Karpas-422 (cell line): ENCODE results near the gene DEDD2. TPM values are rescaled to one million over a fixed set of nuclear protein-coding genes. Genes with fewer than 3 reads are reported as not detected.

Experiments used
- DNase-seq: peaks from one replicate; pipeline ENCODE4 v3.0.0-alpha.2; 2015
- H2AFZ ChIP-seq: fragments of 200-600 bp; sonication (generic); 2 replicates; pipeline ENCODE4 v1.6.1; 2014; ENCODE audit warnings: antibody characterized with exemption, low read length, mixed read lengths
- H3K27ac ChIP-seq: fragments of 200-600 bp; sonication (generic); 2 replicates; pipeline ENCODE4 v1.5.1; 2014; ENCODE audit warnings: mild to moderate bottlenecking, low read length, moderate library complexity
- H3K27me3 ChIP-seq: fragments of 200-600 bp; sonication (generic); 2 replicates; pipeline ENCODE4 v1.6.1; 2014; ENCODE audit warnings: low read length, mixed read lengths
- H3K36me3 ChIP-seq: fragments of 200-600 bp; sonication (generic); 2 replicates; pipeline ENCODE4 v1.6.1; 2014; ENCODE audit warnings: low read length, mixed read lengths; ENCODE audit not compliant: insufficient read depth
- H3K4me1 ChIP-seq: fragments of 200-600 bp; sonication (generic); 2 replicates; pipeline ENCODE4 v1.6.1; 2014; ENCODE audit warnings: mild to moderate bottlenecking, low read length, mixed read lengths
- H3K4me2 ChIP-seq: fragments of 200-600 bp; sonication (generic); 2 replicates; pipeline ENCODE4 v1.6.1; 2014; ENCODE audit warnings: low read length, low read depth, mild to moderate bottlenecking; ENCODE audit not compliant: poor library complexity, severe bottlenecking
- H3K4me3 ChIP-seq: fragments of 200-600 bp; sonication (generic); 2 replicates; pipeline ENCODE4 v1.5.1; 2014; ENCODE audit warnings: mild to moderate bottlenecking, antibody characterized with exemption, low read length, mixed read lengths
- H3K79me2 ChIP-seq: fragments of 200-600 bp; sonication (generic); 2 replicates; pipeline ENCODE4 v1.6.1; 2014; ENCODE audit warnings: mild to moderate bottlenecking, low read length, mixed read lengths
- H3K9ac ChIP-seq: fragments of 200-600 bp; sonication (generic); 2 replicates; pipeline ENCODE4 v1.6.0; 2014; ENCODE audit warnings: low read length
- H3K9me2 ChIP-seq: fragments of 200-600 bp; sonication (generic), shearing (Covaris generic); replicated peaks from 2 replicates; pipeline ENCODE4 v1.6.0; 2014; ENCODE audit warnings: mild to moderate bottlenecking, low read length, moderate library complexity; ENCODE audit not compliant: insufficient read depth
- H3K9me3 ChIP-seq: fragments of 300-700, 200-600 bp; sonication (generic); 2 replicates; pipeline ENCODE4 v1.6.1; 2014; ENCODE audit warnings: low read length, mixed read lengths
- H4K20me1 ChIP-seq: fragments of 200-600 bp; sonication (generic); 2 replicates; pipeline ENCODE4 v1.6.1; 2014; ENCODE audit warnings: mild to moderate bottlenecking, antibody characterized with exemption, low read length, low read depth; ENCODE audit not compliant: insufficient read depth
- total RNA-seq: library from RNA; depleted of rRNA; stranded (reverse); fragments of >200 nt; shearing (Covaris generic); gene quantifications from 2 replicates; pipeline ENCODE4 v1.2.3, GENCODE V29; 2014; ENCODE audit warnings: low replicate concordance

Gene DEDD2
- total RNA-seq, 1 experiment from 2014 or later, result 16.3 TPM

DNA sequence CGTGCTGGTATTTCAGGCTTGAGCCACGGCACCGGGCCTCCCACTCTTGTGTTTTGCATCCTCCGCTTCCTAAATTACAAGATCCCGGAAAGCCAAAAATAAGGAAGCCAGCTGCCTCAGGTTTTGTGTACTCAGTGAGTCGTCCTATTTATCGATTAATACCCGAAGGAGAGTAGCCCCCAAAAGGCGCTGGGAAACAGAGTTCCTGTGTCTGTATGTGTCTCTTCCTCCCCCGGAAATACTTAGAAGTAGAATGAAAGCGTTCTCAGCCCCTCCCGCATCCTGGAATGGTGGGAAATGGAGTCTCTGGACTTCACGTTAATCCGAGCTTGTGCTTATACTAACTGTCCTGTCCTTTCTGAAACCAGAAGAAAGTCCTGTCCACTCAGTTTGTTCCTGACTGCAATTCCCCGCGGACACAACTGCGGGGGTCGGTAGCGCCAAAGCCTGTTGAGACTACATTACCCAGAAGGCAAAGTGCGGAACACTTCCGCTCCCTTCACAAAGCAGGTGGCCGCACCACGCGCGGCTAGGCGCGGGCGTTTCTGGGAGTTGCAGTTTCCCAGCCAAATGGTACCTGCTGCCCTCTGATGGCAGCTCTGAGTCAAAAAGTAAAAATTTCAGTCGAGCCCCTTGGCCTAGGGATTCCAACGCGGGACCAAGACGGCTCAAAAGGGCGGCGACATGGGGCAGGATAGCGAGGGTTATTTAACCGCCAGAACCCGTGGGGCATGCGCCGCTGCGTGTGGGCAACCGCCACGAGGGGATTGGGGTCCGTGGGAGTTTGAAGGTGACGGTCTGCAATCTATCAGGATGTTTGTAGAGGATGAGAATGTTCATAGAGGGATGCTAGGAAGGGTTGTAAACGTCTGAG, 27.1 kb upstream of the DEDD2 start:
- Histone ChIP-seq H3K27ac (peak overlapping the region; percentile 92), H4K20me1 (0 out of 2 replicates have a peak, but pooled peaks cover 6% of the 10 kb centered on the region), H3K36me3 (0 out of 2 replicates have a peak, but pooled peaks cover 6% of the 10 kb centered on the region), H3K4me3 (peak overlapping the region; percentile 76), H3K4me1 (peaks cover 31% of the 10 kb centered on the region), H3K79me2 (peaks cover 25% of the 10 kb centered on the region), H3K4me2 (peak overlapping the region; percentile 77), H3K9me3 (no peaks in the 10 kb centered on the region), H3K27me3 (no peaks in the 10 kb centered on the region), H2AFZ (peak overlapping the region; percentile 26; the same call in 1 of the 2 replicates), H3K9me2 (no peaks in the 10 kb centered on the region), H3K9ac (peak overlapping the region; percentile 73)
- peak; percentile 98 for DNase-seq

DNA sequence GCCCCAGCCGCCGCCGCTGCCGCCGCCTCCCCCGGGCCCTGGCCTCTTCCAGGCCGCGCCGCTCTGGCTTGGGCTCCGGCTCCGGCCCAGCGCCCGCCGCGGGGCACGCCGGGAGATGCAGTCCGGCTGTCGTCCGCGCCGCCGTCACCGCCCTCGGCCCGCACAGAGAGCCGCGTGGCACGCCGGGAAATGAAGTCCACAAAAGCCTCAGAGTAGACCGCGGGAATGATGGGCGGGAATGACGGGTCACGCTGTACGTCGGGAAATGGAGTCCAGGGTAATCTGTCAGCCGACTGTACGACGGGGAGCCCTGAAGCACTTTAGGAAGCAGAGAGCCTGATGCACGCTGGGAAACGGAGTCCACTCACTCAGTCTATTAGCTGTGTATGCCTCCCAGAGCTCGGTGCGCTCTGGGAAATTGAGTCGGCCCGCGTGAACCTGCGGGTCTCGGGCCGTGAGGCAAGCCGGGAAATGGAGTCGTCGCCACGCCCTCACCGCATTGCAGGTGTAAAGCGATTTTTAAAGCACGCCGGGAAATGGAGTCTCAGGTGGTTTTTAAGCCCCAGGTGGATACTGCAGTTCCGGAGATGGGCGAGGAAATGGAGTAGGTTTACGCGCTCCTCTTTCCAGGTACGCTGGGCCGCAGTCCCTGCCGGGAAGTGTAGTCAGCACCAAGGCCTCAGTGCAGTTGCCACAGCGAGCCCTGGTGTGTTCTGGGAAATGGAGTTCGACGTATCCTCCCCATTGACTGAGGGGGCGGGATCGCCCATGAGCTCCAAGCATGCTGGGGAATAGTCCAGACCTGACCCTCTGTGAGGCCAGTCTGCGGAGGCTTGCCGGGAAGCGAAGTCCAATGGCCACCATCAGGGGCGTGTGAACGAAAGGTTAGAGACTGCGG, 25.3 kb upstream of the DEDD2 start, which contains the start of gene GSK3A:
Gene GSK3A (minus strand): TSS at position 91 of the 898 bp plus-strand sequence. CDS start 137 bp downstream, outside the sequence.
- Histone ChIP-seq H2AFZ (no peak within 1 kb of the TSS), H3K4me2 (peak within 1 kb of the TSS; percentile 86), H3K27ac (peak within 1 kb of the TSS; percentile 92), H3K79me2 (peaks cover 36% of the 10 kb centered on the region), H3K9me2 (no peaks in the 10 kb centered on the region), H3K4me1 (peaks cover 37% of the 10 kb centered on the region), H4K20me1 (peaks cover 10% of the 10 kb centered on the region; the same call in 1 of the 2 replicates), H3K4me3 (peak within 1 kb of the TSS; percentile 76), H3K9me3 (no peaks in the 10 kb centered on the region), H3K9ac (peak within 1 kb of the TSS; percentile 77), H3K27me3 (no peaks in the 10 kb centered on the region), H3K36me3 (peaks cover 10% of the 10 kb centered on the region; the same call in 1 of the 2 replicates)
- peak; percentile 99 for DNase-seq

DNA sequence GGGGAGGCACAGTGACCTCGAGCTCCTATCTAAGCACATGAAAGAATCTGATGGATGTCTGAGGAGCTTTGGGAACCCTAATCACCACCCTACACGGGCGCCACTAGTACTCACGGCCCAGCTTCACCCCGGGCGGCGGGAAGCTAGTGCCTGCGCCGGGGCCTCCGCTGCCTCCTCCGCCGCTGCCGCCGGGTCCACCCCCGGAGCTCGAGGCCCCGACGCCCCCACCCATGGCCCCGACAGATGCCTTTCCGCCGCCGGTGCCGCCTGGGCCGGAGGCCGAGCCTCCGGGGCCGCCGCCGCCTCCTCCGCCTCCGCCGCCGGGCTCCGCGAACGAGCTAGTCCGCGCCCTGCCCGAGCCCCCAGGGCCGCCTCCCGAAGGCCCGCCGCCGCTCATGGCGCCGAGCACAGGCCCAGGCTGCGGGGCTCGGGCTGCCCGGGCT, 24.6 kb upstream of the DEDD2 start:
- H3K4me2 ChIP-seq, result peak overlapping the region; percentile 86
- peaks cover 10% of the 10 kb centered on the region; the same call in 1 of the 2 replicates for H4K20me1 ChIP-seq
- H3K27ac ChIP-seq, result peak overlapping the region; percentile 35
- H3K9me3 ChIP-seq, result no peaks in the 10 kb centered on the region
- peaks cover 36% of the 10 kb centered on the region for H3K79me2 ChIP-seq
- no peak overlapping the region for H2AFZ ChIP-seq
- DNase-seq, result no peak
- H3K27me3 ChIP-seq, result no peaks in the 10 kb centered on the region
- H3K36me3 ChIP-seq, result peaks cover 10% of the 10 kb centered on the region; the same call in 1 of the 2 replicates
- H3K9me2 ChIP-seq, result no peaks in the 10 kb centered on the region
- peak overlapping the region; percentile 77 for H3K9ac ChIP-seq
- peaks cover 37% of the 10 kb centered on the region for H3K4me1 ChIP-seq
- H3K4me3 ChIP-seq, result peak overlapping the region; percentile 76

DNA sequence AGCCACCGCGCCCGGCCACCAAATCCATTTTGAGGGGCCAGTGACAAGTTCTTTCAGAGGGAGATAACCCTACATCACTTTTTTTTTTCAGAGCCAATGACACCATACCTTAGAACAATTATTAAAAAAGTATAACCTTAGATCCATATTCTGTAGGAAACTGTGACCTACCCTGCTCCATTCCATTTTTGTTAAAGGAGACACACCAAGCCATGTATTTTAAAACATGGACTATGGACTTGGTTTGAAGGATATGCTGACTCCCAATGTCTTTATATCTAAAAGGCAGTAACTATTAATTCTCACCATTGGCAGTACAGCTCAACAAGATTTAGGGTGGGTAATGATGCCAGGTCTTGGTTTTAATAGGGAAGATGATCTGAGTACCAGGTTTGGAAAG, 23.8 kb upstream of the DEDD2 start:
- DNase-seq, result no peak
- H3K27ac ChIP-seq, result peak overlapping the region; percentile 35; the same call in 1 of the 2 replicates
- H3K27me3 ChIP-seq, result no peaks in the 10 kb centered on the region
- H3K4me3 ChIP-seq, result peak overlapping the region; percentile 76
- H3K9ac ChIP-seq, result peak overlapping the region; percentile 77
- no peak overlapping the region for H2AFZ ChIP-seq
- H3K36me3 ChIP-seq, result peaks cover 14% of the 10 kb centered on the region; the same call in 1 of the 2 replicates
- H3K79me2 ChIP-seq, result peaks cover 36% of the 10 kb centered on the region
- peak overlapping the region; percentile 86 for H3K4me2 ChIP-seq
- peaks cover 37% of the 10 kb centered on the region for H3K4me1 ChIP-seq
- no peaks in the 10 kb centered on the region for H3K9me3 ChIP-seq
- H3K9me2 ChIP-seq, result no peaks in the 10 kb centered on the region
- peaks cover 10% of the 10 kb centered on the region; the same call in 1 of the 2 replicates for H4K20me1 ChIP-seq

DNA sequence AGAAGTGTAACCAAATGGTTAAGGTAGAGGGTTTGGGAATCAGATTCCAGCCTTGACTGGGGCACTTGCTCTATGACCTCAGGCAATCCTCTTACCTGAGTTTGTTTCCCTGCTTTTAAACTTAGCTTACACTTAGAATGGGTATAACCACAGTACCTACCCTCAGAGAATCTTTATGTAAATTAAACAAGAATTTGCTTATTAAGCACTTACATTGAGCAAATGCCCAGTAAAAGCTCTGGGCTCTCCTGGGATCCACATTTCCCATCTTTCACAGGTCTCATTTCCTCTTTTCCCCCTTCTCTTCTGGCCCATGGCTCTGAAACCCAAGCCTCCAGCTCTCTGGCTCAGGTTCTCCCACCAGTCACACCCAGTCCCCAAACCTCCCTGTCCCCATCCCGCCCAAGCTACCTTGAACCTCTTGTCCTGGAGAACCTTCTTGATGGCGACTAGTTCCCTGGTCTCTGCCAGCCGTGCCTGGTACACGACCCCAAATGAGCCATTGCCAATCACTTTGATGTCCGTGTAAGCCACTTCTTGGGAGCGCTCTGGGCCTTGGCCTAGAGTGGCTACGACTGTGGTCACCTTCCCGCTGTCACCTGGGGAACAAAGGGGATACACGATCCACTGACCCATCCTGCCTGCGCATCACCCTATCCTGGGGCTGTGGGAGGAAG, 22.2 kb upstream of the DEDD2 start:
- Histone ChIP-seq H3K9me2 (no peaks in the 10 kb centered on the region), H3K9ac (no peak overlapping the region), H3K4me3 (peak overlapping the region; percentile 76; the same call in 1 of the 2 replicates), H3K4me1 (peaks cover 31% of the 10 kb centered on the region), H3K36me3 (peaks cover 20% of the 10 kb centered on the region), H3K4me2 (peak overlapping the region; percentile 86), H2AFZ (no peak overlapping the region), H3K27ac (peak overlapping the region; percentile 19; the same call in 1 of the 2 replicates), H3K9me3 (no peaks in the 10 kb centered on the region), H3K27me3 (no peaks in the 10 kb centered on the region), H4K20me1 (peaks cover 10% of the 10 kb centered on the region; the same call in 1 of the 2 replicates), H3K79me2 (peaks cover 36% of the 10 kb centered on the region)
- DNase-seq, result peak; percentile 68

DNA sequence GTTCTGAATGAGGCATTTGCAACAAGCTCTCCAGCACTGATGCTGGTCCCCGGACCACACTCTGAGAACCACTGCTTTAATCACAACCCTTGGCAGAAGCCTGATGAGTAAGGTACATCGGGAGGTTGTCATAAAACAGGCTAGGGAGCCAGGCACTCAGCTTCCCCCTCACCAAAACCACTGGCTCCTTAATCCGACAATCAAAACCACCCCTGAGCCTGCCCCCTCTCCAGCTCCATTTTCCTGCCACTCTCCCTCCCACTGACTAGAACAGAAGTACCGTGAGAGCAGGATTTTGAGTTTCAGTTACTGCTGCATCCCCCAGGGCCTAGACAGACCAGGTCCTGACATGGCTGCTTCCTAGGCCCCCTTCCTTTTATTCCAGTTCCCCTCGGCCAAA, 17.7 kb upstream of the DEDD2 start:
- DNase-seq, result no peak
- H3K9ac ChIP-seq, result no peak overlapping the region
- peaks cover 15% of the 10 kb centered on the region; the same call in 1 of the 2 replicates for H4K20me1 ChIP-seq
- peaks cover 25% of the 10 kb centered on the region for H3K36me3 ChIP-seq
- no peaks in the 10 kb centered on the region for H3K9me2 ChIP-seq
- no peak overlapping the region for H2AFZ ChIP-seq
- peaks cover 20% of the 10 kb centered on the region for H3K79me2 ChIP-seq
- no peaks in the 10 kb centered on the region for H3K27me3 ChIP-seq
- H3K9me3 ChIP-seq, result no peaks in the 10 kb centered on the region
- H3K4me1 ChIP-seq, result peaks cover 13% of the 10 kb centered on the region
- H3K4me2 ChIP-seq, result no peak overlapping the region
- H3K27ac ChIP-seq, result no peak overlapping the region
- no peak overlapping the region for H3K4me3 ChIP-seq

DNA sequence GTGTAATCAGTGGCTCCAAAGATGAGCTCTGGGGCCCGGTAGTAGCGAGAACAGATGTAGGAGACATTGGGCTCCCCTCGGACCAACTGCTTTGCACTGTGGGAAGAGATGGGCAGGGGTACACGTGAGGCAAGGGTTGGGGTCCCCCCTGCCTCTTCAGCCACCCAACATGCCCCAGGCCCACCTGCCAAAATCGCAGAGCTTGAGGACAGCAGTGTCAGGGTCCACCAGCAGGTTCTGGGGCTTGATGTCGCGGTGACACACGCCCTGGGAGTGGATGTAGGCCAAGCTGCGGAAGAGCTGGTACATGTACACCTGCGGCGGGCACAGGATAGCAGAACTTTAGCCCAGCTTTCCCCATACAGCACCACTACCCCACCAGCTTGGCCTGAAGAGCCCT, 16.9 kb upstream of the DEDD2 start:
- Histone ChIP-seq H3K9me2 (no peaks in the 10 kb centered on the region), H3K27ac (no peak overlapping the region), H3K4me2 (no peak overlapping the region), H4K20me1 (peaks cover 10% of the 10 kb centered on the region; the same call in 1 of the 2 replicates), H2AFZ (no peak overlapping the region), H3K4me1 (peaks cover 4% of the 10 kb centered on the region), H3K9ac (no peak overlapping the region), H3K36me3 (peaks cover 24% of the 10 kb centered on the region), H3K4me3 (no peak overlapping the region), H3K9me3 (no peaks in the 10 kb centered on the region), H3K27me3 (no peaks in the 10 kb centered on the region), H3K79me2 (peaks cover 12% of the 10 kb centered on the region)
- DNase-seq, result no peak
